Measurements from ENCODE around the gene STPG1.

DNA sequence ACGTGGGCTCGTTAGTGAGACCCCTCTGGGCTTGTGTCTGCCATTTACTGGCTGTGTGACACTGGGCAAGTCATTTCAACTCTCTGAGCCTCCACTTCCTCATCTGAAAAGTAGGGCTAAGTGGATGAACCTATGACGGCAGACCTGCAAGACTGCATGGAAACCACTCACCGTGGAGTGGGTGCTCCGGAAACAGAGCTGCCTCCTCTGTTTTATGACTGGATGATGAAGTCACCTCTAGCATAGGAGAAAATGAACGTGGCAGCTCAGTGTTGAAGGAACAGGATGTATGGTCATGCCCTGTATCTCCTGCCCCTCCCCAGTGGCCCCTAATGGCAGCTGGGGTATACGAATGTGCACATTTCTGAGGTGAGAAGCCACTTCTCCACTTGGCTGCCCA is 40.5 kb downstream of the STPG1 start:
- TF ChIP-seq, protein P1, sequence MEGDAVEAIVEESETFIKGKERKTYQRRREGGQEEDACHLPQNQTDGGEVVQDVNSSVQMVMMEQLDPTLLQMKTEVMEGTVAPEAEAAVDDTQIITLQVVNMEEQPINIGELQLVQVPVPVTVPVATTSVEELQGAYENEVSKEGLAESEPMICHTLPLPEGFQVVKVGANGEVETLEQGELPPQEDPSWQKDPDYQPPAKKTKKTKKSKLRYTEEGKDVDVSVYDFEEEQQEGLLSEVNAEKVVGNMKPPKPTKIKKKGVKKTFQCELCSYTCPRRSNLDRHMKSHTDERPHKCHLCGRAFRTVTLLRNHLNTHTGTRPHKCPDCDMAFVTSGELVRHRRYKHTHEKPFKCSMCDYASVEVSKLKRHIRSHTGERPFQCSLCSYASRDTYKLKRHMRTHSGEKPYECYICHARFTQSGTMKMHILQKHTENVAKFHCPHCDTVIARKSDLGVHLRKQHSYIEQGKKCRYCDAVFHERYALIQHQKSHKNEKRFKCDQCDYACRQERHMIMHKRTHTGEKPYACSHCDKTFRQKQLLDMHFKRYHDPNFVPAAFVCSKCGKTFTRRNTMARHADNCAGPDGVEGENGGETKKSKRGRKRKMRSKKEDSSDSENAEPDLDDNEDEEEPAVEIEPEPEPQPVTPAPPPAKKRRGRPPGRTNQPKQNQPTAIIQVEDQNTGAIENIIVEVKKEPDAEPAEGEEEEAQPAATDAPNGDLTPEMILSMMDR (IDR thresholded peaks at IDR 0.05), result no peak
- TF ChIP-seq POLR2AphosphoS5 (IDR thresholded peaks at IDR 0.05) (no peak), POLR2A (IDR thresholded peaks at IDR 0.05) (no peak)
